Peyer's patch (tissue), 4 donors: ENCODE data around the gene GNB5. TPM values are rescaled to one million over a fixed set of nuclear protein-coding genes. Genes with fewer than 3 reads are reported as not detected.

Source experiments
- DNase-seq, 3 donors: peaks; one replicate each; pipeline ENCODE4 v3.0.0-alpha.2; 2017 to 2019
- H3K27ac ChIP-seq, 4 donors: fragments of 200-600 bp; sonication (generic); one replicate each; pipeline ENCODE4 v1.5.1; 2016 to 2019
- H3K27me3 ChIP-seq, 2 donors: fragments of 200-600 bp; sonication (generic); one replicate each; pipeline ENCODE4 v1.5.1; 2019
- H3K36me3 ChIP-seq, 3 donors: fragments of 200-600 bp; sonication (generic); one replicate each; pipeline ENCODE4 v1.5.1; 2016 to 2019
- H3K4me1 ChIP-seq, 4 donors: fragments of 200-600 bp; sonication (generic); one replicate each; pipeline ENCODE4 v1.5.1; 2016 to 2019
- H3K4me3 ChIP-seq, 4 donors: fragments of 200-600 bp; sonication (generic); 1 replicate in 3 of 4; 2 replicates in 1 of 4; pipeline ENCODE4 v1.5.1; 2016 to 2019; ENCODE audit warnings: mild to moderate bottlenecking in 1 of 4
- H3K9me3 ChIP-seq, 4 donors: fragments of 200-600 bp; sonication (generic); one replicate each; pipeline ENCODE4 v1.5.1; 2016 to 2019; ENCODE audit warnings: mild to moderate bottlenecking in 1 of 4
- CTCF ChIP-seq, 6 experiments: fragments of 450-650 bp in 4 of 6; fragments of 200-600 bp in 2 of 6; sonication (generic) in 1 of 6; IDR thresholded peaks; one replicate each; pipeline ENCODE4 v1.5.1; 2017 to 2019; ENCODE audit warnings: antibody characterized with exemption in 6 of 6, mild to moderate bottlenecking in 3 of 6, moderate library complexity in 1 of 6
- POLR2A ChIP-seq, 2 donors: fragments of 450-650 bp; IDR thresholded peaks; one replicate each; pipeline ENCODE4 v1.5.1; 2017; ENCODE audit warnings: antibody characterized with exemption in 2 of 2, mild to moderate bottlenecking in 2 of 2, moderate library complexity in 2 of 2
- total RNA-seq, 4 donors: library from RNA; depleted of rRNA; stranded (reverse); fragments of >200 nt; gene quantifications; one replicate each; pipeline ENCODE4 v1.1.0, GENCODE V29; 2016

Gene GNB5
- total RNA-seq, 4 donors from 2014 or later = 6.1 to 120 (median 7.6) TPM

GRCh38 chr15:52139599-52140462 lies 51.4 kb downstream of the GNB5 start:
- Histone ChIP-seq H3K36me3 (no peaks in the 10 kb centered on the region), H3K27ac (no peak overlapping the region), H3K4me1 (peaks cover 0 to 20% (median 7%) of the 10 kb centered on the region in 4 donors), H3K27me3 (no peaks in the 10 kb centered on the region), H3K4me3 (no peak overlapping the region), H3K9me3 (no peaks in the 10 kb centered on the region)
- TF ChIP-seq POLR2A (IDR thresholded peaks at IDR 0.05) = no peak
- peak; percentile 56 to 83 (median 78) for TF ChIP-seq CTCF (IDR thresholded peaks at IDR 0.05)
- peak; percentile 76 to 89 (median 83) for DNase-seq

GRCh38 chr15:52137432-52138357 lies 53.5 kb downstream of the GNB5 start:
- TF ChIP-seq CTCF (IDR thresholded peaks at IDR 0.05) = no peak
- TF ChIP-seq POLR2A (IDR thresholded peaks at IDR 0.05) = no peak
- no peaks in the 10 kb centered on the region for H3K27me3 ChIP-seq
- H3K36me3 ChIP-seq = no peaks in the 10 kb centered on the region
- H3K4me3 ChIP-seq = no peak overlapping the region
- peak in 1 of 3 donors; percentile 47 for DNase-seq
- H3K4me1 ChIP-seq = peaks cover 0 to 20% (median 7%) of the 10 kb centered on the region in 4 donors
- H3K9me3 ChIP-seq = no peaks in the 10 kb centered on the region
- no peak overlapping the region for H3K27ac ChIP-seq

DNA sequence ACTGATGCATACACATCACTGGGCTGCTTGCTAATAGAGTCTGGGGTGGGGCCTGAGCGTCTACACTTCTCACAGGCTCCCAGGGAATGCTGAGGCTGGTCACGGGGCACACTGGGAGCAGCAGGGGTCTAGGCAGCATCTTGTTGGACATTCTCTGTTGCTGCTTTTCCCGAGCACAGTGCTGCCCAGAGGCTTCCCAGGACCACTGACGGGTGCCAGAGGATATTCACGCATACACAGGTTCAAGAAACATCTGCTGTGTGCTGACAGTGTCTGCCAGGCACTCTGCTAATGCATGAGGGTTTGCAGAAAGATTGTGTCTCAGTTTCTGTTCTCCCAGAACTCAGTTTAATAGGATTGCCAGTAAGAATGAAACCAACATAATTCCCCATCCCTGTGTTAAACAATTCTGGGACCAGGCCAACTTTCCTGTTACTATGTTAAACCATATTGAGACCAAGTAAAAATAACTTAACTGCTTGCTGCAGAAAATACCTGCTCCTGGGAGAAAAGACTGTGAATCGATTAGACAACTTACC lies 54.7 kb downstream of the GNB5 start:
- Histone ChIP-seq H3K36me3 (no peaks in the 10 kb centered on the region), H3K9me3 (no peaks in the 10 kb centered on the region), H3K27me3 (no peaks in the 10 kb centered on the region), H3K4me3 (no peak overlapping the region), H3K4me1 (peaks cover 0 to 20% (median 7%) of the 10 kb centered on the region in 4 donors), H3K27ac (no peak overlapping the region)
- peak in 1 of 3 donors; percentile 40 for DNase-seq
- no peak for TF ChIP-seq POLR2A (IDR thresholded peaks at IDR 0.05)
- TF ChIP-seq CTCF (IDR thresholded peaks at IDR 0.05) = no peak

DNA sequence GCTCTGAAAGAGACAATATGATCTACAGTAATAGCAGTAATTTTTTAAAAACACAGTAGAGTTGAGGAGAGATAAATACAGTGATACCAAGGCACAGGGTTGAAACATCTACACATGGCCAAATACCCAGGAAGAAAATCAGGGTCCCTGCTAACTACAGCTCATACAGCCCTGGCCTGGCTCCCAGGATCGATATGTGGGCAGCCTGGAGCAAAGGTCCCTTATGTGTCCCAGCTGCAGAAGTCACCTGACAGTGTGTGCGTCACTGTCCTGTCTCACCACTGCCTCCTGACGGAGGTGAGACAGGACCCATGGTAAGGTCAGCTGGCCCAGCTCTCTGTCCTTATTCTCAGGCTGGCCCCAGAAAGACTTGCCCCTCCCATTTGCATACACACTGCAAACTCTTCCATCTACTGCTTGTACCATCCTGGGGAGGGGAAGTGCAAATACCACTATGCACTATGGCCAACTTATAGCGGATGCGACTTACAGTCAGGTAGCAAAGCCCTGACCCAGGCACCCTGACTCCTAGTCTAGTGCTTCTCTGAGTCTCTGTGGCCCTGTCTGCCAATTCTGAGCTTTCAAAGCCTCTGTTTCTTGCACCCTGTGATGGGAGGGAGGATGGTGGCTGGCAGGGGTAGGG lies 56.6 kb downstream of the GNB5 start:
- DNase-seq = peak in 2 of 3 donors; percentile 71 to 80
- TF ChIP-seq POLR2A (IDR thresholded peaks at IDR 0.05) = peak in 1 of 2 donors; percentile 10
- TF ChIP-seq CTCF (IDR thresholded peaks at IDR 0.05) = peak in 3 of 6 experiments; percentile 22 to 55 (median 35)
- no peak overlapping the region for H3K4me3 ChIP-seq
- peaks cover 0 to 20% (median 7%) of the 10 kb centered on the region in 4 donors for H3K4me1 ChIP-seq
- no peaks in the 10 kb centered on the region for H3K27me3 ChIP-seq
- H3K9me3 ChIP-seq = no peaks in the 10 kb centered on the region
- H3K27ac ChIP-seq = peak overlapping the region in 1 of 4 donors; percentile 37
- H3K36me3 ChIP-seq = peaks cover 0 to 4% (median 0%) of the 10 kb centered on the region in 3 donors
